Esophagus muscularis mucosa (tissue), 4 donors: Measurements from ENCODE around the gene TNPO3.

Source experiments
- CTCF ChIP-seq, 3 experiments: fragments of 200-600 bp in 2 of 3; fragments of 450-650 bp in 1 of 3; sonication (generic) in 2 of 3; IDR thresholded peaks; one replicate each; pipeline ENCODE4 v1.5.1; 2017 to 2019; ENCODE audit warnings: antibody characterized with exemption in 3 of 3, mild to moderate bottlenecking in 2 of 3, moderate library complexity in 1 of 3
- EP300 ChIP-seq: sonication (generic); formaldehyde crosslinking; IDR thresholded peaks from one replicate; pipeline ENCODE4 v1.6.1; 2017; ENCODE audit warnings: antibody characterized with exemption
- POLR2A ChIP-seq: fragments of 450-650 bp; IDR thresholded peaks from one replicate; pipeline ENCODE4 v1.6.1; 2017; ENCODE audit warnings: antibody characterized with exemption, moderate library complexity, mild to moderate bottlenecking, low read depth
- POLR2AphosphoS5 ChIP-seq, 2 donors: sonication (generic); formaldehyde crosslinking; IDR thresholded peaks; one replicate each; pipeline ENCODE4 v1.6.1; 2017; ENCODE audit warnings: antibody characterized with exemption in 2 of 2

DNA sequence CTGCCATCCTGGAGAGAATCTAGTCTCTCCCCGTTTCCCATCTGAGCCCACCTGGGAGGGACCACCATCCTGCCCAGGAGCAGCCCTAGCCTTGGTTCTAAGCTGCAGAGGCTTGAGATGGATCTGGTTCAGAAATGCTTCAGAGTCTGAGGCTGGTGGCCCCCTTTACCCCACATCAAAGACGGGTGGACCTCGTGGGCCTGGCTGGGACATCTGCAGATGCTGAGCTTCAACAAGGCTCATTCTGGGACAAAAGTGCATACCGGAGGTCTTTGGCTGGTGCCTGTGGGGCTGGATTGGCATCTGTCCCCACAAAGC is 122.1 kb downstream of the TNPO3 start:
- TF ChIP-seq CTCF (IDR thresholded peaks at IDR 0.05) (no peak), EP300 (no peak), POLR2AphosphoS5 (IDR thresholded peaks at IDR 0.05) (no peak), POLR2A (no peak)
